OCI-LY3 (cell line): ENCODE measurements around the gene PRKCE.

Source experiments
- CTCF ChIP-seq: fragments of 200-600, 300-600 bp; sonication (generic); IDR thresholded peaks from 2 replicates; pipeline ENCODE4 v1.5.1; 2014; ENCODE audit warnings: antibody characterized with exemption, low read length, low read depth
- EZH2phosphoT487 ChIP-seq: fragments of 200-600 bp; shearing (Covaris generic); IDR thresholded peaks from 2 replicates; pipeline ENCODE4 v1.6.1; 2018; ENCODE audit warnings: antibody characterized with exemption, mixed run types, low read depth

GRCh38 chr2:46134531-46135227 lies 483.2 kb downstream of the PRKCE start:
- no peak for TF ChIP-seq CTCF
- no peak for TF ChIP-seq EZH2phosphoT487
